ENCODE results near the gene OR2T12. TPM values are rescaled to one million over a fixed set of nuclear protein-coding genes. Genes with fewer than 3 reads are reported as not detected.

The OR2T12 gene
- total RNA-seq, 1 donor from 2014 or later, result not detected

GRCh38 chr1:248243204-248243603 lies 60.0 kb downstream of the OR2T12 start:
- Mint-ChIP-seq H3K4me1 (no peaks in the 10 kb centered on the region), H3K36me3 (no peaks in the 10 kb centered on the region), H3K27me3 (ENCODE audit: insufficient read depth, low read depth) (peaks cover 3% of the 10 kb centered on the region), H3K27ac (no peak overlapping the region), H3K4me3 (no peak overlapping the region), H3K9me3 (peaks cover 21% of the 10 kb centered on the region)
- no peak overlapping the region for H2AFZ ChIP-seq (replicated peaks)
- no peaks in the 10 kb centered on the region for H3F3A ChIP-seq (ENCODE audit: low read depth)
- TF ChIP-seq EZH2phosphoT487 (IDR thresholded peaks at IDR 0.05) (no peak), CTCF (IDR thresholded peaks at IDR 0.05) (peak; percentile 59), EZH2 (IDR thresholded peaks at IDR 0.05) (no peak)
- no peaks in the 10 kb centered on the region for H3K36me3 ChIP-seq
- no peaks in the 10 kb centered on the region for H4K20me1 ChIP-seq (ENCODE audit: low read depth)
- DNase-seq (ENCODE audit: low spot score), result peak; percentile 15
- H3K9me3 ChIP-seq (ENCODE audit: low read depth), result peaks cover 28% of the 10 kb centered on the region
- H3K4me1 ChIP-seq, result no peaks in the 10 kb centered on the region
- no peak overlapping the region for H3K4me3 ChIP-seq
- H3K4me2 ChIP-seq, result no peak overlapping the region
- no peak overlapping the region for H3K9ac ChIP-seq
- H3K27ac ChIP-seq, result no peak overlapping the region
- H3K27me3 ChIP-seq, result no peaks in the 10 kb centered on the region
- no peaks in the 10 kb centered on the region for H3K79me2 ChIP-seq (ENCODE audit: low read depth)

Other genes with a start within 250 kb of the OR2T12 start
- gene OR2L13, start 208.2 kb downstream of the OR2T12 start, total RNA-seq (ENCODE audit: low replicate concordance), result not detected in 2 replicates
- gene OR2M5, start 158.3 kb downstream of the OR2T12 start, total RNA-seq (ENCODE audit: low replicate concordance), result not detected in 2 replicates
- gene OR2M2, start 128.6 kb downstream of the OR2T12 start, total RNA-seq (ENCODE audit: low replicate concordance), result not detected in 2 replicates
- gene OR2M3, start 106.2 kb downstream of the OR2T12 start, total RNA-seq (ENCODE audit: low replicate concordance), result not detected in 2 replicates
- gene OR2M4, start 72.0 kb downstream of the OR2T12 start, total RNA-seq (ENCODE audit: low replicate concordance), result not detected in 2 replicates
- gene OR2T33, start 25.4 kb downstream of the OR2T12 start, total RNA-seq (ENCODE audit: low replicate concordance), result not detected in 2 replicates
- not detected in 2 replicates for gene OR2M7, start 21.1 kb upstream of the OR2T12 start, total RNA-seq (ENCODE audit: low replicate concordance)
- not detected in 2 replicates for gene OR14C36, start 45.4 kb upstream of the OR2T12 start, total RNA-seq (ENCODE audit: low replicate concordance)
- not detected in 2 replicates for gene OR2T4, start 58.2 kb upstream of the OR2T12 start, total RNA-seq (ENCODE audit: low replicate concordance)
- gene OR2T6, start 72.3 kb upstream of the OR2T12 start, total RNA-seq (ENCODE audit: low replicate concordance), result not detected in 2 replicates
- gene OR2T1, start 99.6 kb upstream of the OR2T12 start, total RNA-seq (ENCODE audit: low replicate concordance), result not detected in 2 replicates
- gene OR2T2, start 142.2 kb upstream of the OR2T12 start, total RNA-seq (ENCODE audit: low replicate concordance), result not detected in 2 replicates
- not detected in 2 replicates for gene OR2T3, start 169.9 kb upstream of the OR2T12 start, total RNA-seq (ENCODE audit: low replicate concordance)
- not detected in 2 replicates for gene OR2T5, start 185.2 kb upstream of the OR2T12 start, total RNA-seq (ENCODE audit: low replicate concordance)
- not detected in 2 replicates for gene OR2G6, start 204.6 kb upstream of the OR2T12 start, total RNA-seq (ENCODE audit: low replicate concordance)

All from neural progenitor cell (in vitro differentiated cells).